ENCODE results near the gene BORCS6. TPM values are rescaled to one million over a fixed set of nuclear protein-coding genes. Genes with fewer than 3 reads are reported as not detected.

BORCS6 gene
- total and polyA plus RNA-seq, 2 of the 13 experiments (the other 11 are each of a cell fraction or from before 2014, with no cell fraction given) = 2.0 to 5.1 TPM

DNA sequence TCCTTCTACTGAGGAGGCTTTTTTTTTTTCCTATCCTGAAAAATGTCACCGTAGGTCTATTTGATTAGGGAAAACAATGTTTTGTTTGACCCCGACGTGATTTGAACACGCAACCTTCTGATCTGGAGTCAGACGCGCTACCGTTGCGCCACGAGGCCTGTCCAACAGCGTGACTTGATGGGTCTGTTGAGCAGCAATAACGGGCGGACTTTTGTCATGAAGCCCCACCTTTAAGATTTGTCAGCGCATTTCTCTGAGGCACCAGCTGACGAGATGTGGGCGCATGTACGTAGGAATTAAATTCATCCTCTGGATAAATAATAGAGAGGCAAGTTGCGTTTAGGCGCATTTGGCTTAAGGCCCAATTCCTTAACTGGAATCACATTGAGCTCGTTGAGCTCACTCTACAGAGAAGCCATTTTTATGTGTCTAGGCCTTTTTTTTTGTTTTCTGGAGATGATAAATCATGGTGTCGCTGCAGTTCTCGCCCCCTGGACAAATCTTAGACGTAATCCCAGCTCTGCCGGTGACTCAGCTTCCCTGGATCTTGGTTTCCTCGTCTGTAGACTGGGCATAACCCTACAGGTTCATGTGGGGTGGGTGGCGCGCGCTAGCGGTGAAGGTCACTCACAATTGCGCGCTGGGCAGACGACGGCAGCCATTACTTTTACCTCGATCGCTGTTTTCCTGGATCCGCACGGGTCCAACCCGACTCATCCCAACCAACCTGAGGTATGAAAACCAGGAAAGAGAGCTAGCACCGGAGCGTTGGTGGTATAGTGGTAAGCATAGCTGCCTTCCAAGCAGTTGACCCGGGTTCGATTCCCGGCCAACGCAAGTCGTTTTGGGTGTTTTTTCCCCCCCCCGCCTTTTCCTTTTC is 31.0 kb upstream of the BORCS6 start (continued):
- no peak for TF ChIP-seq ZNF704 (CRISPR knock-in tag; IDR thresholded peaks at IDR 0.05; ENCODE audit: borderline replicate concordance)
- no peak for TF ChIP-seq SAFB2 (CRISPR knock-in tag; IDR thresholded peaks at IDR 0.05; ENCODE audit: borderline replicate concordance, low read depth)
- TF ChIP-seq, protein P1, sequence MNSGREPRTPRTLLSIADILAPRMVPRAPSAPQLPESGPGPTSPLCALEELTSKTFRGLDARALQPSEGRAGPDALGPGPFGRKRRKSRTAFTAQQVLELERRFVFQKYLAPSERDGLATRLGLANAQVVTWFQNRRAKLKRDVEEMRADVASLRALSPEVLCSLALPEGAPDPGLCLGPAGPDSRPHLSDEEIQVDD (CRISPR knock-in tag; IDR thresholded peaks at IDR 0.05; ENCODE audit: borderline replicate concordance) = no peak
- 0 out of 2 replicates have a peak, but pooled peaks have one; percentile 16 for TF ChIP-seq FOXK2 (IDR thresholded peaks at IDR 0.05)
- no peak for TF ChIP-seq PRMT3 (CRISPR knock-in tag; IDR thresholded peaks at IDR 0.05; ENCODE audit: borderline replicate concordance, low read depth)
- TF ChIP-seq, protein P2, sequence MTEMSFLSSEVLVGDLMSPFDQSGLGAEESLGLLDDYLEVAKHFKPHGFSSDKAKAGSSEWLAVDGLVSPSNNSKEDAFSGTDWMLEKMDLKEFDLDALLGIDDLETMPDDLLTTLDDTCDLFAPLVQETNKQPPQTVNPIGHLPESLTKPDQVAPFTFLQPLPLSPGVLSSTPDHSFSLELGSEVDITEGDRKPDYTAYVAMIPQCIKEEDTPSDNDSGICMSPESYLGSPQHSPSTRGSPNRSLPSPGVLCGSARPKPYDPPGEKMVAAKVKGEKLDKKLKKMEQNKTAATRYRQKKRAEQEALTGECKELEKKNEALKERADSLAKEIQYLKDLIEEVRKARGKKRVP (CRISPR knock-in tag; IDR thresholded peaks at IDR 0.05) = peak in 1 of 2 experiments; percentile 6; a peak in 1 of 4 replicates
- peak; percentile 67; the same call in 1 of the 2 replicates for TF ChIP-seq MAZ (IDR thresholded peaks at IDR 0.05; ENCODE audit: borderline replicate concordance, low read depth, low read length)
- peak; percentile 28; the same call in 1 of the 2 replicates for TF ChIP-seq MAZ (CRISPR knock-in tag; IDR thresholded peaks at IDR 0.05; ENCODE audit: low read depth)
- no peak for TF ChIP-seq EZH2 (conservative IDR thresholded peaks at IDR 0.05; ENCODE audit: low read depth, low read length)
- peak; percentile 58; the same call in 1 of the 2 replicates for TF ChIP-seq ATF2 (CRISPR knock-in tag; IDR thresholded peaks at IDR 0.05)
- TF ChIP-seq ZNF207 (IDR thresholded peaks at IDR 0.05; ENCODE audit: borderline replicate concordance) = no peak
- TF ChIP-seq ZBTB26 (CRISPR knock-in tag; IDR thresholded peaks at IDR 0.05; ENCODE audit: borderline replicate concordance) = peak; percentile 80
- peak; percentile 27; the same call in 1 of the 2 replicates for TF ChIP-seq RFXAP (CRISPR knock-in tag; IDR thresholded peaks at IDR 0.05; ENCODE audit: borderline replicate concordance)
- peak; percentile 55; the same call in 1 of the 2 replicates for TF ChIP-seq SNAI1 (CRISPR knock-in tag; IDR thresholded peaks at IDR 0.05; ENCODE audit: borderline replicate concordance)
- TF ChIP-seq EEA1 (CRISPR knock-in tag; IDR thresholded peaks at IDR 0.05; ENCODE audit: borderline replicate concordance) = no peak
- TF ChIP-seq FOXO1 (CRISPR knock-in tag; IDR thresholded peaks at IDR 0.05) = peak; percentile 66
- TF ChIP-seq SIN3A (IDR thresholded peaks at IDR 0.05; ENCODE audit: borderline replicate concordance, low read depth, low read length) = peak; percentile 27; the same call in 1 of the 2 replicates
- no peak for TF ChIP-seq ZNF460 (CRISPR knock-in tag; IDR thresholded peaks at IDR 0.05; ENCODE audit: borderline replicate concordance)
- no peak for TF ChIP-seq MTA3 (CRISPR knock-in tag; IDR thresholded peaks at IDR 0.05)
- no peak for TF ChIP-seq RBAK (CRISPR knock-in tag; IDR thresholded peaks at IDR 0.05)
- peak; percentile 41 for TF ChIP-seq NFIC (IDR thresholded peaks at IDR 0.05; ENCODE audit: low read length)
- no peak for TF ChIP-seq MTA1 (CRISPR knock-in tag; IDR thresholded peaks at IDR 0.05; ENCODE audit: borderline replicate concordance)
- peak; percentile 49 for TF ChIP-seq RARA (CRISPR knock-in tag; IDR thresholded peaks at IDR 0.05)
- no peak for TF ChIP-seq MATR3 (CRISPR knock-in tag; IDR thresholded peaks at IDR 0.05)

Measured in HepG2 (cell line).